ENCODE data around the gene SLC22A1.
"Not testable (repeated sequence)": the region's sequence is repeated elsewhere in the genome, so short reads cannot be mapped to it uniquely, and the experiment has no call there.

Gene SLC22A1

GRCh38 chr6:160121981-160122380, 366 bp downstream of the SLC22A1 start:
- no peak for TF ChIP-seq CTCF (IDR thresholded peaks at IDR 0.05)
- Histone ChIP-seq H3K27ac (no peak overlapping the region), H3K4me3 (no peak overlapping the region)
- DNase-seq (ENCODE audit: low spot score), result peak; percentile 45

GRCh38 chr6:160122744-160123143, 1.1 kb downstream of the SLC22A1 start:
- TF ChIP-seq CTCF (IDR thresholded peaks at IDR 0.05), result no peak
- no peak overlapping the region for H3K27ac ChIP-seq
- H3K4me3 ChIP-seq, result no peak overlapping the region
- DNase-seq (ENCODE audit: low spot score), result peak; percentile 54

- TF ChIP-seq CTCF (IDR thresholded peaks at IDR 0.05), result no peak
- Histone ChIP-seq H3K27ac (no peak overlapping the region), H3K4me3 (no peak overlapping the region)
These were observed 2.4 kb downstream of the SLC22A1 start for GRCh38 chr6:160124007-160124406.

GRCh38 chr6:160124605-160125004, 3.0 kb downstream of the SLC22A1 start:
- Histone ChIP-seq H3K27ac (no peak overlapping the region), H3K4me3 (no peak overlapping the region)
- peak; percentile 54 for DNase-seq (ENCODE audit: low spot score)
- TF ChIP-seq CTCF (IDR thresholded peaks at IDR 0.05), result no peak

More at GRCh38 chr6:160124007-160124406, 2.4 kb downstream of the SLC22A1 start:
- DNase-seq (ENCODE audit: low spot score), result peak; percentile 21

GRCh38 chr6:160125105-160125504, 3.5 kb downstream of the SLC22A1 start:
- not testable (repeated sequence) for H3K27ac ChIP-seq; DNase-seq (ENCODE audit: low spot score); H3K4me3 ChIP-seq

GRCh38 chr6:160127270-160128124, 5.9 kb downstream of the SLC22A1 start:
- peak; percentile 52 for DNase-seq (ENCODE audit: low spot score)
- TF ChIP-seq CTCF (IDR thresholded peaks at IDR 0.05), result no peak
- Histone ChIP-seq H3K4me3 (no peak overlapping the region), H3K27ac (no peak overlapping the region)

- H3K27ac ChIP-seq, result no peak overlapping the region
- no peak for DNase-seq (ENCODE audit: low spot score)
- TF ChIP-seq CTCF (IDR thresholded peaks at IDR 0.05), result no peak
- H3K4me3 ChIP-seq, result no peak overlapping the region
These were observed 6.6 kb downstream of the SLC22A1 start for GRCh38 chr6:160128125-160128683.

All from coronary artery (tissue), 2 donors.